ENCODE measurements around the gene NDUFB7.

- TF ChIP-seq ZNF175 (tag by site-specific recombination; IDR thresholded peaks at IDR 0.05) = no peak
- TF ChIP-seq ZNF274 (IDR thresholded peaks at IDR 0.05; ENCODE audit: low read length) = no peak
- TF ChIP-seq ZNF274 (tag by site-specific recombination; IDR thresholded peaks at IDR 0.05; ENCODE audit: borderline replicate concordance) = no peak
- TF ChIP-seq ZBTB20 (tag by site-specific recombination; IDR thresholded peaks at IDR 0.05) = no peak
- no peak for TF ChIP-seq ZNF394 (tag by site-specific recombination; IDR thresholded peaks at IDR 0.05; ENCODE audit: borderline replicate concordance)
- TF ChIP-seq CTCF (tag by site-specific recombination; IDR thresholded peaks at IDR 0.05) = no peak
- TF ChIP-seq WT1 (tag by site-specific recombination; IDR thresholded peaks at IDR 0.05) = no peak
- peak; percentile 86 for TF ChIP-seq KLF9 (tag by site-specific recombination; IDR thresholded peaks at IDR 0.05; ENCODE audit: low read depth)
- TF ChIP-seq SETDB1 (IDR thresholded peaks at IDR 0.05; ENCODE audit: insufficient read length, low read length) = no peak
Measured at GRCh38 chr19:14554382-14554812, 17.5 kb downstream of the NDUFB7 start.

Data from HEK293 (cell line).